ENCODE data around the gene EPHB2. TPM values are rescaled to one million over a fixed set of nuclear protein-coding genes. Genes with fewer than 3 reads are reported as not detected.

The EPHB2 gene
- total RNA-seq: 1.9 TPM in 2 replicates

DNA sequence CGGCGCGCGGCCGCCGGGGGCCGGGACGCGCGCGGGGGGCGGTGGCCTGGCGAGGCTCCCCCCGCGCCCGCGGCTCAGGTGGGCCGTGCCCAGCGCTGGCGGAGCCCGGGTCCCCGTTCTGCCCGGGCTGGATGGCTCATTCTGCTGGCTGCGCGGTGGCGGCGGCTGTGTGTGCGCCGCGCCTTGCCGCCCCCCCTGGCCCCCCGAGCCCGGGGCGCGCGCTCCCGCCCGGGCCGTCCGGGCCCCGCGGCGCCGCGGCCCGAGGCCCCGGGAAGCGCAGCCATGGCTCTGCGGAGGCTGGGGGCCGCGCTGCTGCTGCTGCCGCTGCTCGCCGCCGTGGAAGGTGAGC lies at the start of gene EPHB2:
Gene EPHB2, plus strand, starts transcription at position 139 of the 349 bp plus-strand sequence. Its CDS starts 144 bp downstream, at position 283.

Other genes with a start within 250 kb of the EPHB2 start
- gene EPHA8, start 147.3 kb upstream of the EPHB2 start, total RNA-seq: not detected in 2 replicates
- gene C1QA, start 74.2 kb upstream of the EPHB2 start, total RNA-seq: not detected in 2 replicates
- not detected in 2 replicates for gene C1QC, start 67.2 kb upstream of the EPHB2 start, total RNA-seq
- gene C1QB, start 57.6 kb upstream of the EPHB2 start, total RNA-seq: not detected in 2 replicates

Data from cardiac ventricle fibroblast (primary cell).